HCT116 (cell line): ENCODE results near the gene SECISBP2L.

ENCODE experiments used
- CEBPB ChIP-seq: IDR thresholded peaks from 2 replicates; pipeline ENCODE4 v1.6.1; 2012; ENCODE audit warnings: low read depth
- CTCF ChIP-seq, 3 experiments: fragments of 200-600 bp in 1 of 3; sonication (generic) in 1 of 3; IDR thresholded peaks in 2 of 3; conservative IDR thresholded peaks in 1 of 3; 2 replicates each; pipeline ENCODE4 v1.5.1; 2012 to 2017; ENCODE audit warnings: low read depth in 2 of 3, low read length in 2 of 3, antibody characterized with exemption in 1 of 3, borderline replicate concordance in 1 of 3, control low read depth in 1 of 3, mild to moderate bottlenecking in 1 of 3, mixed read lengths in 1 of 3, mixed run types in 1 of 3, moderate library complexity in 1 of 3; ENCODE audit not compliant: insufficient read depth in 1 of 3
- EGR1 ChIP-seq: IDR thresholded peaks from 2 replicates; pipeline ENCODE4 v1.6.1; 2012; ENCODE audit warnings: low read depth
- JUND ChIP-seq: IDR thresholded peaks from 2 replicates; pipeline ENCODE4 v1.6.1; 2012
- POLR2AphosphoS5 ChIP-seq: IDR thresholded peaks from 2 replicates; pipeline ENCODE4 v1.6.1; 2011; ENCODE audit warnings: mild to moderate bottlenecking, low read depth, low read length, moderate library complexity
- REST ChIP-seq: IDR thresholded peaks from 2 replicates; pipeline ENCODE4 v1.6.1; 2012; ENCODE audit warnings: low read depth
- TCF7L2 ChIP-seq: IDR thresholded peaks from 2 replicates; pipeline ENCODE4 v1.7.0; 2011; ENCODE audit warnings: borderline replicate concordance, inconsistent platforms; ENCODE audit not compliant: insufficient read depth, insufficient read length; ENCODE audit errors: extremely low read depth

GRCh38 chr15:49044002-49044401 is 2.2 kb downstream of the SECISBP2L start:
- TF ChIP-seq CTCF (IDR thresholded peaks at IDR 0.05 in 2 of 3, conservative IDR thresholded peaks at IDR 0.05 in 1 of 3; ENCODE audit: borderline replicate concordance in 1 of 3, insufficient read depth in 1 of 3, low read depth in 2 of 3, low read length in 2 of 3) (no peak), JUND (no peak), TCF7L2 (no peak), CEBPB (no peak), REST (no peak), EGR1 (no peak), POLR2AphosphoS5 (no peak)
